Neural progenitor cell (in vitro differentiated cells): ENCODE results near the gene XRN1.

Experiments used
- CTCF ChIP-seq: fragments of 200-600 bp; sonication (generic); IDR thresholded peaks from 2 replicates; pipeline ENCODE4 v1.5.1; 2017; ENCODE audit warnings: antibody characterized with exemption, mild to moderate bottlenecking
- EZH2 ChIP-seq: fragments of 200-600 bp; sonication (generic); IDR thresholded peaks from 2 replicates; pipeline ENCODE4 v1.6.1; 2017; ENCODE audit warnings: antibody characterized with exemption, mild to moderate bottlenecking, moderate library complexity
- EZH2phosphoT487 ChIP-seq: fragments of 200-600 bp; sonication (generic); IDR thresholded peaks from 2 replicates; pipeline ENCODE4 v1.6.1; 2017; ENCODE audit warnings: antibody characterized with exemption

DNA sequence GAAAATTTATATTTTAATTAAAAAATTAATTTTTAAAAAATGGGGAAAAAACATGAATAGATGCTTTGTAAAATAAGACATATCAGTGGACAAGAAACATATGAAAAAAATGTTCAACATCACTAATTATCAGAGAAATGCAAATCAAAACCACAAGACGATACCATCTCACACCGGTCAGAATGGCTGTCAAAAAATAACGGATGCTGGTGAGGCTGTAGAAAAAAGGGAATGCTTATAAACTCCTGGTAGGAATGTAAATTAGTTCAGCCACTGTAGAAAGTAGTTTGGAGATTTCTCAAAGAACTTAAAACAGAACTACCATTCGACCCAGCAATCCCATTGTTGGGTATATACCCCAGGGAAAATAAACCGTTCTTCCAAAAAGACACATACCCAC lies 93.8 kb downstream of the XRN1 start:
- TF ChIP-seq CTCF, result no peak
- TF ChIP-seq EZH2phosphoT487, result no peak
- TF ChIP-seq EZH2, result no peak
